Keratinocyte (primary cell): ENCODE measurements around the gene PLXNB2. TPM values are rescaled to one million over a fixed set of nuclear protein-coding genes. Genes with fewer than 3 reads are reported as not detected.

ENCODE experiments used
- DNase-seq: peaks from one replicate; pipeline ENCODE4 v3.0.0-alpha.2; 2011; ENCODE audit warnings: low read depth, missing footprints, low spot score
- FAIRE-seq: peaks from 2 replicates; lab custom pipeline; 2011; peaks lifted over from hg19 to GRCh38; lab: Jason Lieb, UNC
- H2AFZ ChIP-seq: 2 replicates; pipeline ENCODE4 v1.6.0; 2012; ENCODE audit warnings: low read length, control low read depth, inconsistent platforms; ENCODE audit not compliant: control insufficient read depth
- H3K27ac ChIP-seq: 2 replicates; pipeline ENCODE4 v1.5.1; 2011; ENCODE audit warnings: low read length; ENCODE audit not compliant: control insufficient read depth, insufficient read depth
- H3K27me3 ChIP-seq: 3 replicates; pipeline ENCODE4 v1.6.0; 2011; ENCODE audit warnings: low read length; ENCODE audit not compliant: control insufficient read depth, insufficient read depth; ENCODE audit errors: extremely low read depth
- H3K36me3 ChIP-seq, 2 experiments: 2 replicates in 1 of 2; 3 replicates in 1 of 2; pipeline ENCODE4 v1.5.1; 2011; ENCODE audit warnings: low read length in 2 of 2, mild to moderate bottlenecking in 1 of 2; ENCODE audit not compliant: control insufficient read depth in 2 of 2, insufficient read depth in 2 of 2; ENCODE audit errors: extremely low read depth in 1 of 2
- H3K4me1 ChIP-seq: 3 replicates; pipeline ENCODE4 v1.5.1; 2011; ENCODE audit warnings: low read length; ENCODE audit not compliant: control insufficient read depth, insufficient read depth; ENCODE audit errors: extremely low read depth
- H3K4me2 ChIP-seq: 3 replicates; pipeline ENCODE4 v1.6.0; 2011; ENCODE audit warnings: low read depth, low read length; ENCODE audit not compliant: control insufficient read depth, insufficient read depth; ENCODE audit errors: extremely low read depth
- H3K4me3 ChIP-seq, 3 experiments: fragments of 200-600 bp in 1 of 3; sonication (generic) in 1 of 3; 2 replicates in 2 of 3; 3 replicates in 1 of 3; pipeline ENCODE4 v1.5.1; 2011 to 2016; ENCODE audit warnings: low read length in 3 of 3, mild to moderate bottlenecking in 3 of 3, control low read depth in 2 of 3, inconsistent platforms in 1 of 3, low read depth in 1 of 3, mixed read lengths in 1 of 3, mixed run types in 1 of 3, moderate library complexity in 1 of 3; ENCODE audit not compliant: control insufficient read depth in 2 of 3, insufficient read depth in 2 of 3; ENCODE audit errors: extremely low read depth in 1 of 3
- H3K79me2 ChIP-seq: 2 replicates; pipeline ENCODE4 v1.6.0; 2012; ENCODE audit warnings: low read length; ENCODE audit not compliant: control insufficient read depth, insufficient read depth
- H3K9ac ChIP-seq: 3 replicates; pipeline ENCODE4 v1.6.0; 2011; ENCODE audit warnings: low read length; ENCODE audit not compliant: control insufficient read depth, insufficient read depth; ENCODE audit errors: extremely low read depth
- H3K9me1 ChIP-seq: 3 replicates; pipeline ENCODE4 v1.6.0; 2011; ENCODE audit warnings: low read length; ENCODE audit not compliant: control insufficient read depth, insufficient read depth; ENCODE audit errors: extremely low read depth
- H3K9me3 ChIP-seq: 2 replicates; pipeline ENCODE4 v1.5.1; 2012; ENCODE audit warnings: low read depth, low read length; ENCODE audit not compliant: control insufficient read depth
- H4K20me1 ChIP-seq: 3 replicates; pipeline ENCODE4 v1.6.0; 2011; ENCODE audit warnings: low read length; ENCODE audit not compliant: control insufficient read depth, insufficient read depth; ENCODE audit errors: extremely low read depth
- EZH2 ChIP-seq: IDR thresholded peaks from one replicate; pipeline ENCODE4 v1.6.1; 2012; ENCODE audit warnings: inconsistent platforms, mild to moderate bottlenecking, low read length, moderate library complexity
- dilution Hi-C: fragments of 300-500 bp; cut with MboI; formaldehyde crosslinking; loops from one replicate; pipeline ENCODE4 v1.7.0; 2020; ENCODE audit warnings: low sequenced_read_pairs; ENCODE audit not compliant: extremely low pct_ligation_motif_present
- polyA plus RNA-seq, 5 experiments: library from polyadenylated mRNA; depleted of rRNA in 3 of 5; stranded (reverse) in 3 of 5; stranded (forward) in 1 of 5; unstranded in 1 of 5; fragments of >200 nt; gene quantifications; 1 replicate in 1 of 5; 2 replicates in 3 of 5; 3 replicates in 1 of 5; pipeline versions ENCODE4 v1.2.1 to v1.2.3, GENCODE V29; 2011 to 2012; ENCODE audit warnings: missing spikeins in 2 of 5, low read depth in 1 of 5, low replicate concordance in 1 of 5
- TF ChIP-seq, protein P1 (sequence below), 3 experiments: IDR thresholded peaks in 1 of 3; conservative IDR thresholded peaks in 1 of 3; optimal IDR thresholded peaks in 1 of 3; 2 replicates in 2 of 3; 3 replicates in 1 of 3; pipeline versions ENCODE3 to v1.5.1; 2011; ENCODE audit warnings: low read length in 3 of 3, mild to moderate bottlenecking in 3 of 3, moderate library complexity in 2 of 3, control low read depth in 1 of 3, inconsistent platforms in 1 of 3; ENCODE audit not compliant: insufficient read depth in 2 of 3; ENCODE audit errors: extremely low read depth in 1 of 3

Gene PLXNB2
- polyA plus RNA-seq, 1 donor (not counting 4 experiments of a cell fraction or from before 2014, with no cell fraction given) = 44.3 TPM

DNA sequence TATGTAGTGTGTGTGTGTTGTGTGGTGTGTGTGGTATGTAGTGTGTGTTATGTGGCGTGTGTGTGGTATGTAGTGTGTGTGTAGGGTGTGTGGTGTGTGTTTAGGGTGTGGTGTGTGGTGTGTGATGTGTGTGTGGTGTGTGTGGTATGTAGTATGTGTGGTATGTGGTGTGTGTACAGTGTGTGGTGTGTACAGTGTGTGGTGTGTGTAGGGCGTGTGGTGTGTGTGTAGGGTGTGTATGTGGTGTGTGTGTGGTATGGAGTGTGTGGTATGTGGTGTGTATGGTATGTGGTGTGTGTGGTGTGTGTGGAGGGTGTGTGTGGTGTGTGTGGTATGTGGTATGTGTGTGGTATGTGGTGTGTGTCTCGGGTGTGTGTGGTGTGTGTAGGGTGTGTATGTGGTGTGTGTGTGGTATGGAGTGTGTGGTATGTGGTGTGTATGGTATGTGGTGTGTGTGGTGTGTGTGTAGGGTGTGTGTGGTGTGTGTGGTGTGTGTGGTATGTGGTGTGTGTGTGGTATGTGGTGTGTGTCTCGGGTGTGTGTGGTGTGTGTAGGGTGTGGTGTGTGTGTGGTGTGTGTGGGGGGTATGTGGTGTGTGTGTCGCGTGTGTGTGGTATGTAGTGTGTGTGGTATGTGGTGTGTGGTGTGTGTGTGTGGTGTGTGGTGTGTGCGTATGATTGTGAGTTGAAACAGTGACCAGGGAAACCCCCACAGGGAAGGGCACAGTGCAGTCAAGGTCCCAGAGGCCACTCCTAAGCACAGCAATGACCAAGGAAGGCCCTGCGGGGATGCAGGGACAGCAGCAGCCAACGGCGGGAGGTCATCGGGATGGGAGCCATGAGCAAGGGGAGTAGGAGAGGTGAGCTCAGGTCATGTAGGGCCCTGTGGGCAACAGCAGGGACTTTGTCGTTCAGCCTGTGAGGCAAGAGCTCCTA, 32.8 kb upstream of the PLXNB2 start:
- Histone ChIP-seq H2AFZ (no peak overlapping the region), H3K4me3 (no peak overlapping the region), H3K4me2 (no peak overlapping the region), H3K4me1 (no peaks in the 10 kb centered on the region), H3K9ac (no peak overlapping the region), H3K9me3 (no peaks in the 10 kb centered on the region), H3K36me3 (no peaks in the 10 kb centered on the region), H3K27me3 (no peaks in the 10 kb centered on the region), H3K27ac (no peak overlapping the region), H4K20me1 (no peaks in the 10 kb centered on the region), H3K9me1 (no peaks in the 10 kb centered on the region), H3K79me2 (peaks cover 2% of the 10 kb centered on the region)
- FAIRE-seq (no peak), DNase-seq (no peak)
- dilution Hi-C loops = no loop called here
- TF ChIP-seq, protein P1, sequence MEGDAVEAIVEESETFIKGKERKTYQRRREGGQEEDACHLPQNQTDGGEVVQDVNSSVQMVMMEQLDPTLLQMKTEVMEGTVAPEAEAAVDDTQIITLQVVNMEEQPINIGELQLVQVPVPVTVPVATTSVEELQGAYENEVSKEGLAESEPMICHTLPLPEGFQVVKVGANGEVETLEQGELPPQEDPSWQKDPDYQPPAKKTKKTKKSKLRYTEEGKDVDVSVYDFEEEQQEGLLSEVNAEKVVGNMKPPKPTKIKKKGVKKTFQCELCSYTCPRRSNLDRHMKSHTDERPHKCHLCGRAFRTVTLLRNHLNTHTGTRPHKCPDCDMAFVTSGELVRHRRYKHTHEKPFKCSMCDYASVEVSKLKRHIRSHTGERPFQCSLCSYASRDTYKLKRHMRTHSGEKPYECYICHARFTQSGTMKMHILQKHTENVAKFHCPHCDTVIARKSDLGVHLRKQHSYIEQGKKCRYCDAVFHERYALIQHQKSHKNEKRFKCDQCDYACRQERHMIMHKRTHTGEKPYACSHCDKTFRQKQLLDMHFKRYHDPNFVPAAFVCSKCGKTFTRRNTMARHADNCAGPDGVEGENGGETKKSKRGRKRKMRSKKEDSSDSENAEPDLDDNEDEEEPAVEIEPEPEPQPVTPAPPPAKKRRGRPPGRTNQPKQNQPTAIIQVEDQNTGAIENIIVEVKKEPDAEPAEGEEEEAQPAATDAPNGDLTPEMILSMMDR (optimal IDR thresholded peaks at IDR 0.05 in 1 of 3, IDR thresholded peaks at IDR 0.05 in 1 of 3, conservative IDR thresholded peaks at IDR 0.05 in 1 of 3; ENCODE audit: extremely low read depth in 1 of 3, insufficient read depth in 2 of 3, low read length in 3 of 3) = no peak
- no peak for TF ChIP-seq EZH2

DNA sequence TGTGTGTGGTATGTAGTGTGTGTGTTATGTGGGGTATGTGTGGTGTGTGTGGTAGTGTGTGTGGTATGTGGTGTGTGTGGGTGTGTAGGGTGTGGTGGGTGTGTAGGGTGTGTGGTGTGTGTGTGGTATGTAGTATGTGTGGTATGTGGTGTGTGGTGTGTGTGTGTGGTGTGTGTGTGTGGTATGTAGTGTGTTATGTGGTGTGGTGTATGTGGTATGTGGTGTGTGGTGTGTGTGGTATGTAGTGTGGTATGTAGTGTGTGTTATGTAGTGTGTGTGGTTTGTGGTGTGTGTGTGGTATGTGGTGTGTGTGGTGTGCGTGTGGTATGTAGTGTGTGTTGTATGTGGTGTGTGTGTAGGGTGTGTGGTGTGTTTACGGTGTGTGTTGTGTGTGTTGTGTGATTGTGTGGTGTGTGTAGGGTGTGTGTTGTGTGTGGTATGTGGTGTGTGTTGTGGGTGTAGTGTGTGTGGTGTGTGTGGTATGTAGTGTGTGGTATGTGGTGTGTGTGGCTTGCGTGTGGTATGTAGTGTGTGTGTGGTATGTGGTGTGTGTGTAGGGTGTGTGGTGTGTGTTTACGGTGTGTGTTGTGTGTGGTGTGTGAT, 31.5 kb upstream of the PLXNB2 start:
- dilution Hi-C loops = no loop called here
- H3K9me3 ChIP-seq = no peaks in the 10 kb centered on the region
- H4K20me1 ChIP-seq = no peaks in the 10 kb centered on the region
- no peaks in the 10 kb centered on the region for H3K4me1 ChIP-seq
- FAIRE-seq = no peak
- TF ChIP-seq, protein P1 (optimal IDR thresholded peaks at IDR 0.05 in 1 of 3, IDR thresholded peaks at IDR 0.05 in 1 of 3, conservative IDR thresholded peaks at IDR 0.05 in 1 of 3; ENCODE audit: extremely low read depth in 1 of 3, insufficient read depth in 2 of 3, low read length in 3 of 3) = no peak
- no peak for TF ChIP-seq EZH2
- H3K79me2 ChIP-seq = peaks cover 2% of the 10 kb centered on the region
- no peak overlapping the region for H3K9ac ChIP-seq
- H2AFZ ChIP-seq = no peak overlapping the region
- no peak for DNase-seq
- no peak overlapping the region for H3K4me2 ChIP-seq
- H3K27ac ChIP-seq = no peak overlapping the region
- H3K4me3 ChIP-seq = no peak overlapping the region
- no peaks in the 10 kb centered on the region for H3K9me1 ChIP-seq
- H3K27me3 ChIP-seq = no peaks in the 10 kb centered on the region
- H3K36me3 ChIP-seq = no peaks in the 10 kb centered on the region
